Measurements from ENCODE around the gene BCKDHB.

- TF ChIP-seq POLR2A (IDR thresholded peaks at IDR 0.05) (no peak), CTCF (IDR thresholded peaks at IDR 0.05) (no peak)
Observed at GRCh38 chr6:80105972-80106417, 476 bp upstream of the BCKDHB start.
